Keratinocyte (primary cell): Measurements from ENCODE around the gene ERBB2. TPM values are rescaled to one million over a fixed set of nuclear protein-coding genes. Genes with fewer than 3 reads are reported as not detected.

ENCODE experiments used
- DNase-seq: peaks from one replicate; pipeline ENCODE4 v3.0.0-alpha.2; 2011; ENCODE audit warnings: low read depth, missing footprints, low spot score
- FAIRE-seq: peaks from 2 replicates; lab custom pipeline; 2011; peaks lifted over from hg19 to GRCh38; lab: Jason Lieb, UNC
- H2AFZ ChIP-seq: 2 replicates; pipeline ENCODE4 v1.6.0; 2012; ENCODE audit warnings: low read length, control low read depth, inconsistent platforms; ENCODE audit not compliant: control insufficient read depth
- H3K27ac ChIP-seq: 2 replicates; pipeline ENCODE4 v1.5.1; 2011; ENCODE audit warnings: low read length; ENCODE audit not compliant: control insufficient read depth, insufficient read depth
- H3K27me3 ChIP-seq: 3 replicates; pipeline ENCODE4 v1.6.0; 2011; ENCODE audit warnings: low read length; ENCODE audit not compliant: control insufficient read depth, insufficient read depth; ENCODE audit errors: extremely low read depth
- H3K36me3 ChIP-seq, 2 experiments: 2 replicates in 1 of 2; 3 replicates in 1 of 2; pipeline ENCODE4 v1.5.1; 2011; ENCODE audit warnings: low read length in 2 of 2, mild to moderate bottlenecking in 1 of 2; ENCODE audit not compliant: control insufficient read depth in 2 of 2, insufficient read depth in 2 of 2; ENCODE audit errors: extremely low read depth in 1 of 2
- H3K4me1 ChIP-seq: 3 replicates; pipeline ENCODE4 v1.5.1; 2011; ENCODE audit warnings: low read length; ENCODE audit not compliant: control insufficient read depth, insufficient read depth; ENCODE audit errors: extremely low read depth
- H3K4me2 ChIP-seq: 3 replicates; pipeline ENCODE4 v1.6.0; 2011; ENCODE audit warnings: low read depth, low read length; ENCODE audit not compliant: control insufficient read depth, insufficient read depth; ENCODE audit errors: extremely low read depth
- H3K4me3 ChIP-seq, 3 experiments: fragments of 200-600 bp in 1 of 3; sonication (generic) in 1 of 3; 2 replicates in 2 of 3; 3 replicates in 1 of 3; pipeline ENCODE4 v1.5.1; 2011 to 2016; ENCODE audit warnings: low read length in 3 of 3, mild to moderate bottlenecking in 3 of 3, control low read depth in 2 of 3, inconsistent platforms in 1 of 3, low read depth in 1 of 3, mixed read lengths in 1 of 3, mixed run types in 1 of 3, moderate library complexity in 1 of 3; ENCODE audit not compliant: control insufficient read depth in 2 of 3, insufficient read depth in 2 of 3; ENCODE audit errors: extremely low read depth in 1 of 3
- H3K79me2 ChIP-seq: 2 replicates; pipeline ENCODE4 v1.6.0; 2012; ENCODE audit warnings: low read length; ENCODE audit not compliant: control insufficient read depth, insufficient read depth
- H3K9ac ChIP-seq: 3 replicates; pipeline ENCODE4 v1.6.0; 2011; ENCODE audit warnings: low read length; ENCODE audit not compliant: control insufficient read depth, insufficient read depth; ENCODE audit errors: extremely low read depth
- H3K9me1 ChIP-seq: 3 replicates; pipeline ENCODE4 v1.6.0; 2011; ENCODE audit warnings: low read length; ENCODE audit not compliant: control insufficient read depth, insufficient read depth; ENCODE audit errors: extremely low read depth
- H3K9me3 ChIP-seq: 2 replicates; pipeline ENCODE4 v1.5.1; 2012; ENCODE audit warnings: low read depth, low read length; ENCODE audit not compliant: control insufficient read depth
- H4K20me1 ChIP-seq: 3 replicates; pipeline ENCODE4 v1.6.0; 2011; ENCODE audit warnings: low read length; ENCODE audit not compliant: control insufficient read depth, insufficient read depth; ENCODE audit errors: extremely low read depth
- EZH2 ChIP-seq: IDR thresholded peaks from one replicate; pipeline ENCODE4 v1.6.1; 2012; ENCODE audit warnings: inconsistent platforms, mild to moderate bottlenecking, low read length, moderate library complexity
- dilution Hi-C: fragments of 300-500 bp; cut with MboI; formaldehyde crosslinking; loops from one replicate; pipeline ENCODE4 v1.7.0; 2020; ENCODE audit warnings: low sequenced_read_pairs; ENCODE audit not compliant: extremely low pct_ligation_motif_present
- polyA plus RNA-seq, 5 experiments: library from polyadenylated mRNA; depleted of rRNA in 3 of 5; stranded (reverse) in 3 of 5; stranded (forward) in 1 of 5; unstranded in 1 of 5; fragments of >200 nt; gene quantifications; 1 replicate in 1 of 5; 2 replicates in 3 of 5; 3 replicates in 1 of 5; pipeline versions ENCODE4 v1.2.1 to v1.2.3, GENCODE V29; 2011 to 2012; ENCODE audit warnings: missing spikeins in 2 of 5, low read depth in 1 of 5, low replicate concordance in 1 of 5
- TF ChIP-seq, protein P1 (sequence below), 3 experiments: IDR thresholded peaks in 1 of 3; conservative IDR thresholded peaks in 1 of 3; optimal IDR thresholded peaks in 1 of 3; 2 replicates in 2 of 3; 3 replicates in 1 of 3; pipeline versions ENCODE3 to v1.5.1; 2011; ENCODE audit warnings: low read length in 3 of 3, mild to moderate bottlenecking in 3 of 3, moderate library complexity in 2 of 3, control low read depth in 1 of 3, inconsistent platforms in 1 of 3; ENCODE audit not compliant: insufficient read depth in 2 of 3; ENCODE audit errors: extremely low read depth in 1 of 3

ERBB2 gene
- polyA plus RNA-seq, 1 donor (not counting 4 experiments of a cell fraction or from before 2014, with no cell fraction given), result 21.4 TPM

DNA sequence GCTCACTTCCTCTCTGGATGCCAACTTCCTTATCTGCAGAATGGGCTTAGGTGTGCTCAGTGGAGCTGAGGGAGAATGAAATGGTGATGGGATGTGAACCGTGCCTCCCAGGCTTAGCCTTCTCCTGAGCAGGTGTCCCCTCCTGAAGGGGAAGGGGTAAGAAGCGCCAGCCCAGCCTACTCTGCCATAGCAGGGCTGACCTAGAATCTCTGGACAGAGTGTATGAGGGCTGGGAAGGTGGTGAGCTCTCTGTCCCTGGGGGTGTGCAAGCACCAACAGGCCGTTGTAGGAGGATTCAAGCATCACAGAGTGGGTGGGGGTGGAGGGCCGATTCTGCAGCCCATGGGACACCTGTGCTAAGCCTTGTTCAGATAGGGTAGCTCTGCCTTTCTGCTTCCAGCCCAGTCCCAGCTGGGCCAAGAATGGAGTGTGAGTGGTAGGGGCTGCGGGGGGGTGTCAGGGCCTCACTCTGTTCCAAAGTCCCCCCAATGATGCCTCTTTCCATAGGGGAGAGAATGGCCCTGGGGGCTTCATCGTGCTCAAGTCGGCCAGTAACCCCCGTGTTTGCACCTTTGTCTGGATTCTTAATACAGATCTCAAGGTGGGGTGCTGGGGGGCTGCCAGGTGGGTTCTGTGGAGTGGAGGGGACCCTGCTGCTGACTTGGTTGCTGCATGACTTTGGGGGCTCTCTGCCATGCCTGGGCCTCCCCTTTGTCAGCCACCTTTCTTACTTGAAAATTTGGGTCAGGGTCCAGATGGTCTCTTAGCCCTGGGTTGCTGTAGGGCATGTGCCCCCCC is 37.9 kb upstream of the ERBB2 start:
- FAIRE-seq (no peak), DNase-seq (no peak)
- Histone ChIP-seq H3K9ac (no peak overlapping the region), H3K36me3 (peaks cover 6 to 16% of the 10 kb centered on the region in 2 experiments), H3K4me1 (peaks cover 5% of the 10 kb centered on the region), H3K4me3 (no peak overlapping the region), H3K9me1 (no peaks in the 10 kb centered on the region), H3K27ac (no peak overlapping the region), H2AFZ (no peak overlapping the region), H3K4me2 (no peak overlapping the region), H3K27me3 (peaks cover 14% of the 10 kb centered on the region), H3K9me3 (no peaks in the 10 kb centered on the region), H4K20me1 (no peaks in the 10 kb centered on the region), H3K79me2 (no peaks in the 10 kb centered on the region)
- no peak for TF ChIP-seq EZH2
- TF ChIP-seq, protein P1, sequence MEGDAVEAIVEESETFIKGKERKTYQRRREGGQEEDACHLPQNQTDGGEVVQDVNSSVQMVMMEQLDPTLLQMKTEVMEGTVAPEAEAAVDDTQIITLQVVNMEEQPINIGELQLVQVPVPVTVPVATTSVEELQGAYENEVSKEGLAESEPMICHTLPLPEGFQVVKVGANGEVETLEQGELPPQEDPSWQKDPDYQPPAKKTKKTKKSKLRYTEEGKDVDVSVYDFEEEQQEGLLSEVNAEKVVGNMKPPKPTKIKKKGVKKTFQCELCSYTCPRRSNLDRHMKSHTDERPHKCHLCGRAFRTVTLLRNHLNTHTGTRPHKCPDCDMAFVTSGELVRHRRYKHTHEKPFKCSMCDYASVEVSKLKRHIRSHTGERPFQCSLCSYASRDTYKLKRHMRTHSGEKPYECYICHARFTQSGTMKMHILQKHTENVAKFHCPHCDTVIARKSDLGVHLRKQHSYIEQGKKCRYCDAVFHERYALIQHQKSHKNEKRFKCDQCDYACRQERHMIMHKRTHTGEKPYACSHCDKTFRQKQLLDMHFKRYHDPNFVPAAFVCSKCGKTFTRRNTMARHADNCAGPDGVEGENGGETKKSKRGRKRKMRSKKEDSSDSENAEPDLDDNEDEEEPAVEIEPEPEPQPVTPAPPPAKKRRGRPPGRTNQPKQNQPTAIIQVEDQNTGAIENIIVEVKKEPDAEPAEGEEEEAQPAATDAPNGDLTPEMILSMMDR (optimal IDR thresholded peaks at IDR 0.05 in 1 of 3, IDR thresholded peaks at IDR 0.05 in 1 of 3, conservative IDR thresholded peaks at IDR 0.05 in 1 of 3; ENCODE audit: extremely low read depth in 1 of 3, insufficient read depth in 2 of 3, low read length in 3 of 3), result no peak
- dilution Hi-C loops, result no loop called here

- Histone ChIP-seq H3K36me3 (peaks cover 2 to 16% of the 10 kb centered on the region in 2 experiments), H3K9ac (no peak overlapping the region), H3K4me1 (peaks cover 5% of the 10 kb centered on the region), H3K4me2 (no peak overlapping the region), H3K27me3 (peaks cover 20% of the 10 kb centered on the region), H3K79me2 (no peaks in the 10 kb centered on the region), H3K9me1 (no peaks in the 10 kb centered on the region), H2AFZ (no peak overlapping the region), H3K9me3 (no peaks in the 10 kb centered on the region), H4K20me1 (no peaks in the 10 kb centered on the region), H3K27ac (no peak overlapping the region), H3K4me3 (no peak overlapping the region)
- TF ChIP-seq, protein P1 (optimal IDR thresholded peaks at IDR 0.05 in 1 of 3, IDR thresholded peaks at IDR 0.05 in 1 of 3, conservative IDR thresholded peaks at IDR 0.05 in 1 of 3; ENCODE audit: extremely low read depth in 1 of 3, insufficient read depth in 2 of 3, low read length in 3 of 3), result no peak
- no peak for TF ChIP-seq EZH2
- no peak for DNase-seq
- no peak for FAIRE-seq
- dilution Hi-C loops, result no loop called here
Measured at GRCh38 chr17:39662551-39663339, 37.1 kb upstream of the ERBB2 start.
